NOMO-1 (cell line): ENCODE results near the gene NDUFS7.

Source experiments
- DNase-seq, 2 experiments: peaks; one replicate each; lab custom pipeline; 2025; ENCODE audit not compliant: unreplicated experiment in 2 of 2; lab: John Stamatoyannopoulos, UW

The NDUFS7 gene

DNA sequence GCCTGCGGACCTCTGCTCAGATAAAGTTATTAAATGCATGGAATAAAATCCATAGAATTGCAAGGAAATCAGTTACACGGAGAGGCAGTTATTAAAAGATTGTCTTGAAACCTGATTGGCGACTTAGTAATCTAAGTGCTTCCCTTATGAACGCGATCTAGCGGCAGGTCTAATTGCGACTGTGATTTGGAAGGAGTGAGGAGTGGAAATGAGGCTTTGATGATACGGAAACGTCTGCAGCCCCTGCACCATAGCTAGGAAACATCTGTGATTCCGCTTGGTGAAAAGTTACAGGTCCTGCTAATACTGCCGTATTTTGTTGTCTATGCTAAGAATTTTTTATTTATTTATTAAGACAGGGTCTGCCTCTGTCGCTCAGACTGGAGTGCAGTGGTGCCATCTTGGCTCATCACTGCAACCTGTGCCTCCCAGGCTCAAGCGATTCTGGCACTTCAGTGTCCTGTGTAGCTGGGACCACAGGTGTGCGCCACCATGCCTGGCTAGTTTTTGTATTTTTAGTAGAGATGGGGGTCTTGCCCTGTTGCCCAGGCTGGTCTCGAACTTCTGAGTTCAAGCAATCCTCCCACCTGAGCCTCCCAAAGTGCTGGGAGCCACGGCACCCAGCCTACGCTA lies 887 bp downstream of the NDUFS7 start:
- DNase-seq, result peak in 1 of 2 experiments; percentile 39

- no peak for DNase-seq
Observed at GRCh38 chr19:1385816-1386215, 2.1 kb downstream of the NDUFS7 start.

- DNase-seq, result no peak
Observed at GRCh38 chr19:1386945-1387683, 3.4 kb downstream of the NDUFS7 start.

GRCh38 chr19:1387684-1388636 lies 4.3 kb downstream of the NDUFS7 start:
- no peak for DNase-seq

DNA sequence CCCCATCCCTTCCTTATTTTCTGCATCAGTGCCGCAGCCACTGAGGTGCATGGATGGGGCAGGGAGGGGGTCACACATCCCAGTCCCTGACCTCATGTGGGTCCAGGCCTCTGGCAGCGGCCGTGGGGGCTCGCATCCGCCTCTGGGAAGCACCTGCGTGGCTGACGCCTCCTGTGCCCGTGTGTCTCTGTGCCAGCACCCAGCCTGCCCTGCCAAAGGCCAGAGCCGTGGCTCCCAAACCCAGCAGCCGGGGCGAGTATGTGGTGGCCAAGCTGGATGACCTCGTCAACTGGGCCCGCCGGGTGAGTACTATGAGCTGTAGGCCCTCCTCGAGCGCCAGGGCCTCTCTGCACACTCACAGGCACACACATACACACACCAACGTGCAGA lies 4.9 kb downstream of the NDUFS7 start:
- DNase-seq, result no peak

- no peak for DNase-seq
Observed at GRCh38 chr19:1389033-1389940, 5.6 kb downstream of the NDUFS7 start.

- no peak for DNase-seq
Observed at GRCh38 chr19:1390890-1391423, 7.2 kb downstream of the NDUFS7 start.

DNA sequence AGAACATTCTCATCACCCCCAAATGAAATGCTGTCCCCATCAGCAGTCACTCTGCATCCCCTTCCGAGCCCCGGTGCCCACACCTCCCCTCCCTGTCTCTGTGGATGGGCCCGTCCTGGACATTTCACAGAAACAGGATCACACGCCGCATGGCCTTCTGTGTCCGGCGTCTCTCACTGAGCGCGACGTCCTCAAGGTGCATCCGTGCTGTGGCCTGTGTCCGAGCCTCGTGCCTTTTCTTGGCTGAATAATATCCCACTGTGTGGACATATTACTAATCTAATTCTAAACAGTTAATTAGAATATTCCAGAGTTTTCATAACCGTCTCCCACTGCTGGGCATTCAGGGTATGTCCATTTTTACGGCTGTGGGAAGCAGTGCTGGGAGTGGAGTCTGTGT lies 8.7 kb downstream of the NDUFS7 start:
- DNase-seq, result no peak

DNA sequence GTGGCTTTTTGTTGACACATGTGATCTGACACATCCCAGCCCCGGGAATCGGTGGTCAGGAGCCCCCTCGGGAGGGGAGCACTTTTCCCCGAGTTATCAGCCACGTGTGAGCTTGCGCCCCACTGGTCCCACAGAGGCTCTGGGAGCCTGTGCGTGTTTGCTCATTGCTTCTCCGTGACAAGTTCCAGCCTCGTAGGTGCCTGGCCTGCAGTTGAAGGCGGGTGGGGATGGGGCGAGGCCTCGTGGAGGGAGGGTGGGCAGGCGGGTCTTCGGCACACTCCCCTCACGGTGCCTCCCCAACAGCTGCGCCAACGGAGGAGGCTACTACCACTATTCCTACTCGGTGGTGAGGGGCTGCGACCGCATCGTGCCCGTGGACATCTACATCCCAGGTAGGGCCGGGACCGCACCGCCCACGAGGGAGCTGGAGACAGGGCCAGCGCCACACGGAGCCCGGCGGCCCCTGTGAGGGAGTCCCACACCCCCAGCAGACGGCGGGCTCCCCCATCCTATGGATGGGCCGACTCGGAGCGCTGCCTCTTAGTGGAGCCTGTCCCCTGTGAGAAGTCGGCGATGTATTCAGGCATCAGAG lies 9.3 kb downstream of the NDUFS7 start:
- DNase-seq, result no peak

GRCh38 chr19:1393841-1394240 lies 10.1 kb downstream of the NDUFS7 start:
- DNase-seq, result no peak

DNA sequence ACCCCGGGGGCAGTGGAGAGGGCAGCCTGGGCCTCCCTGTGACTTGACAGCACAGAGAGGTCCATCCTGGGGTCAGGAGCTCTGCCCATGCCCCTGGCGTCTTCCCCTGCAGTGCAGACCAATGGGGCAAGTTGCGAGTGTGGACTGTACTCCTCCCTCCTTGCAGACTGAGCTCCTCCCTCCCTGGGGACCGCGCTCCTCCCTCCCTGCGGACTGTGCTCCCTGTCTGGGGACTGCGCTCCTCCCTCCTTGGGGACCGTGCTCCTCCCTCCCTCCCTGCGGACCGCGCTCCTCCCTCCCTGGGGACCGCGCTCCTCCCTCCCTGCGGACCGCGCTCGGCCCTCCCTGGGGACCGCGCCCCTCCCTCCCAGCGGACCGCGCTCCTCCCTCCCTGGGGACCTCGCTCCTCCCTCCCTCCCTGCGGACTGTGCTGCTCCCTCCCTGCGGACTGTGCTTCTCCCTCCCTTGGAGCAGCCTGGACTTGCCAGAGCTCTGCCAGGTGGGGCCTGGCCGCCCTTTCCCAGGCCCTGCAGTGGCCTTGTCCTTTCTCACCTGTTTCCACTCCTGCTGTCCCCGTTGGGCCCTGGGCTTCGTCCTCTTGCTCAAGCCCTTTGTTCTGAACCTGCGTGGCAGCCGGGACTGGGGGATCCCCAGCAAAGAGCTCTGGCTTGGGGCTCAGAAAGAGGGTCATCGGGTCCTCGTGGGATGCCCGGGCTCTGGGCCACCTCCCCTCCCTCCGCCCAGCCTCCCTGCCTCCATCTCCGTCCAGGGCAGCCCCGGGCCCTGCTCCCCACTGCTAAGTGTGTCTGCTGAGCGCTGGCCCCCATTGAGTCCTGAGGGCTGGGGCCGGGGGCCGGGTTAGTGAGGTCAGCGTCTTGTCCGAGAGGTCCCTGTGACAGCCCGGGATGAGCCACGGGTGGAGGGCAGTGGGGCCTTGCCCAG lies 10.8 kb downstream of the NDUFS7 start:
- DNase-seq, result no peak

DNA sequence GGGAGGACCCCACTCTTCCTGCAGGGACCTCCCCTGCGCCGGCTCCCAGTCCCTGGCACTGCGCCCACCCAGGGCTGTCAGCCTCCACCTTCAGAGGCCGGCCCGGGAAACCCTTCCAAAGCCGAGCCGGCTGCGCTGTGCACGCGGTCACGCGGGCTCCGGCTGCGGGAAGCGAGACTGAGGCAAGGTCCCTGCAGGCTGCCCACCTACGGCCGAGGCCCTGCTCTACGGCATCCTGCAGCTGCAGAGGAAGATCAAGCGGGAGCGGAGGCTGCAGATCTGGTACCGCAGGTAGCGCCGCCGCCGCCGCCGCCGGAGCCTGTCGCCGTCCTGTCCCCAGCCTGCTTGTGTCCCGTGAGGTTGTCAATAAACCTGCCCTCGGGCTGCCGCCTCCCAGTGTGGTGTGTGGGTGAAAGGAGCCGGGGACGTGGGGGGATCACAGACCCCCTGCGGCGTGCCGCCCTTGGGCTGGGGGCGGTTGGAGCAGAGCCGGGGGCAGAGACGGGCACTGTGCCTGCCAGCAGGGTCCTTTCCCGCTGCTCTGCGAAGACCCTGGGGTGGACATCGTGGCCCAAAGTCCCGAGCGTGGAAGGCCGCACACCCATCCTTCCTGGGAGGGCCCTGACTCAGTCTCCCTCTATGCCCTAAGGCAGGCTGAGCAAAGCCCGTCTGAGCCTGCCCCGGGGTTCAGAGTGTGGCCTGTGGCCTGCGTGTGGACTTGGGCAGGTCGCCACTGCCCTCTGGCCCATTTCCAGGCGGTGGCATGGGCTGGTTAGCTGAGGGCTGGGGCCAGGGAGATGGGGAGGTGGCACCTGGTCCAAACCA lies 11.7 kb downstream of the NDUFS7 start:
- DNase-seq, result no peak

DNA sequence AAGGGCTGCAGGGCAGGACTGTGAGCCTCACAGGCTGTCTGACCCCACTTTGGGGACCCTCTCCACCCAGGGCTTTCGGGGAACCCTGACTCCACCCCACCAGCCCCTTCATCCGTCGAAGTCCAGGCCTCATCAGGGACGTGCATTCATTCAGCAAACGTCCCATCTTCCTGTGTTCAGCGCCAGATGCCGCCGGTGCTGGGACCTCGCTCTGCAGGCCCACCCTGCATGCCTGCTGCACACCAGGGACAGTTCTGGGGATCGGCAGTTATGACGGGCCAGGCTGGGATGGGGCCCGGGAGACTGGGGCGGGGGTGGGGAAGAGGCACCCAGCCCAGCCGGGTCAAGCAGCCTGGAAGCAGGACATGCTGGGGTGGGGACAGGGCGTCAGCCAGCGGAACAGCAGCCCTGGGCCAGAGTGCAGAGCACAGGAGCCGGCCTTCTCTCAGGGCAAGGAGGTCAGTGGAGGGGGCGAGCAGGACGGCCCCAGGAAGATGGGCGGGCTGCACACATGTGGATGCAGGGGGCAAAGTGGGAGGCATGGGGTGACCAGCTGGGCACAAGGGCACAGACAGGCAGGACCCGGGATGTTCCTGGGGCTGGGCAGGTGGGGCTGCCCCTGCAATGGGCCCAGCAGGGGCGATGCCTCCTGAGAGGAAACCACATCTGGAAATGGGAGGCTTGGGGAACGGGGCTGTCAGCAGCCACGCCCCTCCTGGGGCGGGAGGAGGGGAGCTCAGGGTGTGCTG lies 12.5 kb downstream of the NDUFS7 start:
- no peak for DNase-seq

DNA sequence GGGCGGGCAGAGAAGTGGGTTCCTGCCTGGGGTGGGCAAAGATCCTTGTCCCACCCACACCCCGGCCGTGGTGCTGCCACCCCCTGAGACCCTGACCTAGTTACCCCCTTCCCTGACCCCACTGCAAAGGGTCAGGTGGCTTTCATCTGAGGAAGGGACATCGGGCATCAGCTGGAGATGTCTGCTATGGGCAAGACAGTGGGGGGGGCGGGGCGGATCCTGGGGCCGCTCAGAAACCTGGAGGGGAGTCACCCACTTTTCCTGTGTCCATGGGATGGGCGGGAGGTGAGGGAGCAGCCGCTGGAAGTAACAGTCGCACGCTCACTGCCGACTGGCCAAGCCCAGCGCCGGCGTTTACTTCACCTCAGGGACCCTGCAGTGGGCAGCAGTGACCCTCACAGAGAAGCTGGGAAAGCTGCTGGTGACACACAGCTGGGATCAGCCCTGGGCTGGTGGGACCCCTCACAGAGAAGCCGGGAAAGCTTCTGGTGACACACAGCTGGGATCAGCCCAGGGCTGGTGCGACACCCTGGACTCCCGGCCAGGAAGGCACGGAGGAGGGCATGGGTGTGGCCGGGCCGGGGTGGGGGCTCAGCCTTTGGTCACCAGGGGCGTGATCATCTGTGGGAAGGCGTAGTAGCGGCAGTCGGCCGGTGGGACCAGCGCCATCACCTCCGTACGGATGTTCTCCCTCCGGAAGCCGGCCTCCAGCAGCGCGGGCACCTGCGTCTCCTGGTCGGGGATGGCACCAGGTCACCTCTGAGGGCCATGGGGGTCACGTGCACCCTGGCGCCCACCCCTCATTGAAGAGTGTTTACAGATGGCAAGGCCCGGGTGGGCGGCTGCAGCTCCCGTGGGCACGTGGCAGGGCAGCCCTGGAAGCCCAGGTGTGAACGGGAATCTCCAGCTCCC lies 13.3 kb downstream of the NDUFS7 start:
- DNase-seq, result no peak

DNA sequence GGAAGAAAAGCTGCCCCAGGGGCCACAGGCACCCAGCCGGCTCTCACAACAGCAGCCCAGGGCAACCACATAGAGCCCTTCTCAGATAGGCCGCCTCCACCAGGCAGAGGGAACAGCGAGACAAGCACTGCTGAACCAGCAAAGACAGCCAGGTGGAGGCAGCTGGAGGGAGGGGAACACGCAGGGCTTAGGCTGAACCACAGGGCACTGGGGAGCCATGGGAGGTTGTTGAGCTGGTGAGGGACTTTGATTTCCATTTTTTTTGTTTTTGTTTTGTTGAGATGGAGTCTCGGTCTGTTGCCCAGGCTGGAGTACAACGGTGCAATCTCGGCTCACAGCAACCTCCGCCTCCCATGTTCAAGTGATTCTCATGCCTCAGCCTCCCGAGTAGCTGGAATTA lies 14.1 kb downstream of the NDUFS7 start:
- DNase-seq, result no peak

DNA sequence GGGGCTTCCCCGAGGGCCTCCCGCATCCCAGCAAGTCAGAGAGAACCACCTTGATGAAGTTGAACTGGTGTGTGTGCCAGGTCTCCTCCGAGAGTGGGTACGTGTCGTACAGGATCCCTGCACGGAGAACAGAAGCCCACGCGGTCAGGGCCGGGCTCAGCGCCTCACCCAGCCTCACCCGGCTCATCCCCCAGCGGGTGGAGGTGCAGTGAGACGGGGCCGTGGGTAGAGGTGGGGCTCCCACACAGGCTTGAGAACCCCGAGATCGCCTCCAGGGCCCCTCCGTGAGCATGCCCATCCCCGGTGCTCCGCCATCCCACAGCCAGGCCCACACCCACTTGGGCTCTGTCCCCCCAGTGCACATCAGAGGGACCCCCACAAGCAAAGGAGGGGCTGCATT lies 15.4 kb downstream of the NDUFS7 start:
- no peak for DNase-seq
